ENCODE data around the gene CCDC51. TPM values are rescaled to one million over a fixed set of nuclear protein-coding genes. Genes with fewer than 3 reads are reported as not detected.
"Not testable (repeated sequence)": the region's sequence is repeated elsewhere in the genome, so short reads cannot be mapped to it uniquely, and the experiment has no call there.

CCDC51 gene
- total and polyA plus RNA-seq, 4 donors: 6.4 to 12.7 (median 8.1) TPM

DNA sequence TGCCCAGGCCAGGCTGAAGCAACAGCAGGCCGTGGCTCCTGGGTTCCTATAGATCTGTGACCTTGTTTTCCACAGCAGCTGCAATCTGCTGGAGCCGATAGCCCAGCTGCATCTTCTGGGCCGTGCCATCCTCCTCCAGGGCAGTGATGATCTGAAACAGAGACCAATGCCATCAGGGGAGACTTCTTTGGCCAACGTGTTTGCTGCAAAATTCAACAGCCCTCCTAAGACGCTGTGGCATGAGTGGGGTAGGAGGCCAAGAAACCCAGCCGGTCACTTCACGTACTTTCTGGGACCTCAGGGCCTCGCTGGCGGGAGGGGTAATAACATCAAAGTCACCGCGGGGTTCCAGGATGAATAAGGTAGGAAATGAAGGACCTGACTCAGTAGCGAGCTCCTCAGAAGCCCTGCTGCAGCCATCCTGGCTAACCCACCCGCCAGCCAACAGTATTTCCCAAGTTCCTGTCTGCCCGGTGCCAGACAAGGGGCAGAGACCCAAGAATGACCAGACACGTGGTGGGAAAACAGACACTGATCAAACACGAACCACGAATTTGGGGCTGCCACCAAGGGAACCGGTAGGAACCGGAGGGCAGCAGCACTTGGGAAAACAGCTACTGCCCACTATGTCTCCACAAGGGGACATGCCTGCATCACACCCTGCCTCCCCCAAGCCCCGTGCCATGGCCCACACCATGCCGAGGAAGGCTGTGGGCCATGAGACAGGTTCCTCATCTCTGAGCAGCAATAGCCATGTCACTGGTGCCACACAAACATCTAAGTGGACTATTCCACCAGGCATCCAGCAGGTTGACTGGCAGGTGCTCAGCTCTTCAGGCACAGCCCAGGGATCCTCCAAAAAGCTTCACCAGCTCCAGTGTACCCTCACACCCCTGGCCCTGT is 35.2 kb downstream of the CCDC51 start:
- ATAC-seq (ENCODE audit: low FRiP score) (no peak), DNase-seq (peak; percentile 57 to 76)
- intact Hi-C loops (cut with DNase I): no loop called here
- H3K36me3 ChIP-seq (ENCODE audit: control insufficient read depth in 1 of 2, insufficient read depth in 2 of 2, low read length in 1 of 2): peaks cover 0 to 2% of the 10 kb centered on the region in 2 donors
- no peak overlapping the region for H3K4me3 ChIP-seq (ENCODE audit: low read length in 2 of 2)
- WGBS, 2 donors: 34 to 35% methylated on average over 21 of the region's 21 CpGs
- peaks cover 0 to 4% of the 10 kb centered on the region in 2 donors for H3K4me1 ChIP-seq (ENCODE audit: control insufficient read depth in 1 of 2, insufficient read depth in 2 of 2, low read length in 2 of 2)
- H3K27ac ChIP-seq (ENCODE audit: low read depth in 1 of 2, low read length in 2 of 2): peak overlapping the region; percentile 31 to 61
- H3K27me3 ChIP-seq (ENCODE audit: control insufficient read depth in 1 of 2, insufficient read depth in 2 of 2, low read length in 1 of 2): no peaks in the 10 kb centered on the region
- no peaks in the 10 kb centered on the region for H3K9me3 ChIP-seq (ENCODE audit: control insufficient read depth, low read length)

DNA sequence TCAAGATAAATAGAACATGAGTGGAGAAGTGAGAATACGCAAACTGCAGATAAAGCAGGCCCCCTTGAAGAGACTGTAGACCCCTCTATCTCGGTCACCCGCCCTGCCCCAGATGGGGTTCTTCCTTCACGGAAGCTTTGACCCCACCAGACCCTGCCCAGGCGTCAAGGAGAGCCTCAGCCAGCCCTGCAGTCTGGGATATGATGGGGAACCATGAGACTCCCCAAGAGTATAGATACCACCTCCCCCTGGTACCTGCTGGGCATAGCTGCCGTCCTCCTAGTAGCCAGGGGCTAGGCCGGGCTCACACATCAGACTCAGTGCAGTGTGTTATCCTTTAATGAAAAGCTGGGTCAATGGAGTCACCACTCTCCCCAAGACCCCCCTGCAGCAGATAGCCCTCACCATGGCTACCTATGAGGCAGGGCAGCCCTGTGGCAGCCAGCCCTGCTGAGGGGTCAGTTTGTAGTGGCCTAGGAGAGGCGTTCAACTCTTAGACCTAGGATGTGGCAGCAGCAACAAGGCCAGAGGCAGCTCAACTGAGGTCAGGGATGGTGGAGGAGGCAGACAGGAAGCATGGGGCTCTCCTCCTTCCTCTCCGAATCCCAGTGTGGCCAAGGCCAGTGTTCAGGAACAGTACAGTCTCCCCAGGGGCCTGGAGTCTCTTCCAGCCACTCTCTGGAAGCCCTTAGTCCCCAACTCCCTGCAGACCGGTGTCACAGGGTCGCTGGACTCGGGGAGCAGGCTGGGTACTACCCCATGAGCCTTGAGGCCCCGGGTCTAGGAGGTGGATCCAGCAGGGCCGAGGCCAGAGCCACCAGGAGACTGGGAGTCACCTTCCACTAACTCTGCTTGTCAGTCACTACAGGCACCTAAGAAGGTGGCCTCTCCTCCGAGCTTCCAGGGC is 36.1 kb downstream of the CCDC51 start:
- H3K36me3 ChIP-seq (ENCODE audit: control insufficient read depth in 1 of 2, insufficient read depth in 2 of 2, low read length in 1 of 2): no peaks in the 10 kb centered on the region
- ATAC-seq (ENCODE audit: low FRiP score): no peak
- no peak overlapping the region for H3K4me3 ChIP-seq (ENCODE audit: low read length in 2 of 2)
- no peaks in the 10 kb centered on the region for H3K9me3 ChIP-seq (ENCODE audit: control insufficient read depth, low read length)
- H3K4me1 ChIP-seq (ENCODE audit: control insufficient read depth in 1 of 2, insufficient read depth in 2 of 2, low read length in 2 of 2): peaks cover 0 to 4% of the 10 kb centered on the region in 2 donors
- no peaks in the 10 kb centered on the region for H3K27me3 ChIP-seq (ENCODE audit: control insufficient read depth in 1 of 2, insufficient read depth in 2 of 2, low read length in 1 of 2)
- intact Hi-C loops (cut with DNase I): no loop called here
- peak overlapping the region; percentile 31 to 61 for H3K27ac ChIP-seq (ENCODE audit: low read depth in 1 of 2, low read length in 2 of 2)
- WGBS, 2 donors: 91 to 95% methylated on average over 15 of the region's 15 CpGs
- DNase-seq: peak; percentile 50 to 73

DNA sequence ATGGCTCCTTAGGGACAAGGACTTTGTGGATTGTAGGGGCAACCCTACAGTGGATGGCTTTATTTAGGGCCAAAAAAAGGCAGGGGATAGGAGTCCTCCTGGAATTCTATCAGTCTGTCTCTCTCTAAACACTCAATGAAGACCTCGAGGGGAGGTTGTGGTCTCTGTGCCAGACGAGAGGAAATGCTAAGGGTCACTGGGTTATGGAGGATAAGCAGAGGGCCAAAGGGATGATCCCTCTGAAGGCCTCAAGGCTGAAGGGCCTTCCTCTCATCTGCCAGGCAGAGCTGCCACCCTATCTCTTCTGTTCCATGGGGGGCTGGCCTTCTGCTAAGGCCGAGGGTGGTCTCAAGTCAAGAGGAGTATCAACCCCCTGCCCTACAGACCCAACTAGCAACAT is 37.0 kb downstream of the CCDC51 start:
- DNase-seq (no peak), ATAC-seq (ENCODE audit: low FRiP score) (no peak)
- H3K27ac ChIP-seq (ENCODE audit: low read depth in 1 of 2, low read length in 2 of 2): peak overlapping the region; percentile 31 to 61
- H3K27me3 ChIP-seq (ENCODE audit: control insufficient read depth in 1 of 2, insufficient read depth in 2 of 2, low read length in 1 of 2): no peaks in the 10 kb centered on the region
- no peak overlapping the region for H3K4me3 ChIP-seq (ENCODE audit: low read length in 2 of 2)
- no peaks in the 10 kb centered on the region for H3K36me3 ChIP-seq (ENCODE audit: control insufficient read depth in 1 of 2, insufficient read depth in 2 of 2, low read length in 1 of 2)
- WGBS, 2 donors: 62 to 80% methylated on average over 3 of the region's 3 CpGs
- no peaks in the 10 kb centered on the region for H3K9me3 ChIP-seq (ENCODE audit: control insufficient read depth, low read length)
- peaks cover 0 to 4% of the 10 kb centered on the region in 2 donors for H3K4me1 ChIP-seq (ENCODE audit: control insufficient read depth in 1 of 2, insufficient read depth in 2 of 2, low read length in 2 of 2)
- intact Hi-C loops (cut with DNase I): no loop called here

DNA sequence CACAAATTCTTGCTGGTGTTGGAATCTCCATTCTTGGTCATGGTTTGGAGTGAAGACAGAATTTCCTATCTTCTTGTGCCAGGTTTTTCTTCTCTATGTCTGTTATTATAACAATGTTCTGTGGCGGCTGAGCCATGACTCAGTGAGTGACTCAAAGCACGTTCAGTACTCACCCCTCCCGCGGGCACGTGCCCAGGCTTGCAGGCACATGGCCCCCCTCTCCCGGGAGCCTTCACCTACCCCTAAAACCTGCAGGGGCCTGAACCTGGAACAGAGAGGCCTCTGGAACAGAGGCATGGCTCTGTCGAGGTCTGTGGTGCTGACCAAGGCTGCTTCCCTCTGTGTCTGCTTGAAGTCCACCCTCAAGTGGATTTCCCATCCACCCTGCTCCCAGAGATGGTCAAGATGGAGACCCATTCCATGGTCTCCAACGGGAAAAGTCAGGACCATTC is 37.6 kb downstream of the CCDC51 start:
- Histone ChIP-seq H3K36me3 (ENCODE audit: control insufficient read depth in 1 of 2, insufficient read depth in 2 of 2, low read length in 1 of 2) (no peaks in the 10 kb centered on the region), H3K4me3 (ENCODE audit: low read length in 2 of 2) (no peak overlapping the region), H3K27me3 (ENCODE audit: control insufficient read depth in 1 of 2, insufficient read depth in 2 of 2, low read length in 1 of 2) (no peaks in the 10 kb centered on the region), H3K4me1 (ENCODE audit: control insufficient read depth in 1 of 2, insufficient read depth in 2 of 2, low read length in 2 of 2) (peaks cover 0 to 4% of the 10 kb centered on the region in 2 donors), H3K27ac (ENCODE audit: low read depth in 1 of 2, low read length in 2 of 2) (peak overlapping the region; percentile 31 to 61), H3K9me3 (ENCODE audit: control insufficient read depth, low read length) (no peaks in the 10 kb centered on the region)
- intact Hi-C loops (cut with DNase I): no loop called here
- WGBS, 2 donors: 2 to 5% methylated on average over 8 of the region's 8 CpGs
- DNase-seq (peak; percentile 92 to 97), ATAC-seq (ENCODE audit: low FRiP score) (peak; percentile 90)

DNA sequence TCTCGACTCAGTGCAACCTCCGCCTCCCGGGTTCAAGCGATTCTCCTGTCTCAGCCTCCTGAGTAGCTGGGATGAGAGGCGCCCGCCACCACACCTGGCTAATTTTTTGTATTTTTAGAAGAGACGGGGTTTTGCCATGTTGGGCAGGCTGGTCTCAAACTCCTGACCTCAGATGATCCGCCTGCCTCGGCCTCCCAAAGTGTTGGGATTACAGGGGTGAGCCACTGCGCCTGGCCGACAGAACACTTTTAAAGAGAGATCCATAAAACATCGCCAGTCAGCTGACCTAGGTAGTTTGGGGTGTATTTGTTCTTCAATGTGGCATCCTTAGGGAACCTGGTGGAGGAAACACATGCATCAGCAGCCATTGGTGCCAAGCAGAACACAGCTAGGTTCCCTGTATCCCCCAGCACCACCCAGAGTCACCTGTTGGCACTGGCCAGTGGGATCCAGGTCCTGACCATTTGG is 38.5 kb downstream of the CCDC51 start:
- WGBS, 2 donors: 83 to 86% methylated on average over 12 of the region's 12 CpGs
- not testable (repeated sequence) for H3K27me3 ChIP-seq (ENCODE audit: control insufficient read depth in 1 of 2, insufficient read depth in 2 of 2, low read length in 1 of 2); H3K36me3 ChIP-seq (ENCODE audit: control insufficient read depth in 1 of 2, insufficient read depth in 2 of 2, low read length in 1 of 2); H3K4me3 ChIP-seq (ENCODE audit: low read length in 2 of 2); ATAC-seq (ENCODE audit: low FRiP score); H3K4me1 ChIP-seq (ENCODE audit: control insufficient read depth in 1 of 2, insufficient read depth in 2 of 2, low read length in 2 of 2); H3K9me3 ChIP-seq (ENCODE audit: control insufficient read depth, low read length)
- H3K27ac ChIP-seq (ENCODE audit: low read depth in 1 of 2, low read length in 2 of 2): peak overlapping the region; percentile 21 to 79
- peak in 1 of 2 donors; percentile 29 for DNase-seq
- intact Hi-C loops (cut with DNase I): loop anchor here (1.0 to 2.0 kb wide), 2 partner anchors 35 kb away; no protein-coding TSS in a partner anchor

DNA sequence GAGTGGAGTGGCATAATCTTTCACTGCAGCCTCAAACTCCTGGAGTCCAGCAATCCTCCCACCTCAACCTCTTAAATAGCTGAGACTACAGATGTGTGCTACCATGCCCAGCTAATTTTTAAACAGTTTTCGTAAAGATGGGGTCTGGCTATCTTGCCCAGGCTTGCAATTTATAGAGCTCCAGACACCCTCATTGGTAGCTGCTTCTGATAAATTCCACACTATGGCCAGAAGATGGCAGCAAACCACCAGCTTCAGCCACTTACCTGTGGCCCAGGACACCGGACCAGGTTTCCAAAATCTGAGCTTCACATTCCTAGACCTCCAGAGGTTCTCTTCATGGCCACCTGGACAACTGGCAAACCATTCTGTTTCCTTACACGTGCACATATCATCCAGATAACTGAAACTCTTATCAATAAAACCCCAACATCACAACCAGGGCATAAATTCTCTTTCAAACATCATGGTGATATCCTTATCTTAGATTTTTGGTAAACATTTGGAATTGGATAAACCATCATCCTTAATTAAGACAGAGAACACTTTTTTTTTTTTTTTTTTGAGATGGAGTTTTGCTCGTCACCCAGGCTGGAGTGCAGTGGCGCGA is 39.0 kb downstream of the CCDC51 start:
- intact Hi-C loops (cut with DNase I): loop anchor here (1.0 to 2.0 kb wide), 2 partner anchors 35 to 36 kb away; no protein-coding TSS in a partner anchor
- no peak overlapping the region for H3K4me3 ChIP-seq (ENCODE audit: low read length in 2 of 2)
- H3K36me3 ChIP-seq (ENCODE audit: control insufficient read depth in 1 of 2, insufficient read depth in 2 of 2, low read length in 1 of 2): no peaks in the 10 kb centered on the region
- no peaks in the 10 kb centered on the region for H3K27me3 ChIP-seq (ENCODE audit: control insufficient read depth in 1 of 2, insufficient read depth in 2 of 2, low read length in 1 of 2)
- ATAC-seq (ENCODE audit: low FRiP score) (peak; percentile 66), DNase-seq (peak; percentile 49 to 76)
- 47 to 48% methylated on average over 6 of the region's 6 CpGs for WGBS, 2 donors
- no peaks in the 10 kb centered on the region for H3K9me3 ChIP-seq (ENCODE audit: control insufficient read depth, low read length)
- H3K27ac ChIP-seq (ENCODE audit: low read depth in 1 of 2, low read length in 2 of 2): no peak overlapping the region
- peaks cover 0 to 4% of the 10 kb centered on the region in 2 donors for H3K4me1 ChIP-seq (ENCODE audit: control insufficient read depth in 1 of 2, insufficient read depth in 2 of 2, low read length in 2 of 2)

DNA sequence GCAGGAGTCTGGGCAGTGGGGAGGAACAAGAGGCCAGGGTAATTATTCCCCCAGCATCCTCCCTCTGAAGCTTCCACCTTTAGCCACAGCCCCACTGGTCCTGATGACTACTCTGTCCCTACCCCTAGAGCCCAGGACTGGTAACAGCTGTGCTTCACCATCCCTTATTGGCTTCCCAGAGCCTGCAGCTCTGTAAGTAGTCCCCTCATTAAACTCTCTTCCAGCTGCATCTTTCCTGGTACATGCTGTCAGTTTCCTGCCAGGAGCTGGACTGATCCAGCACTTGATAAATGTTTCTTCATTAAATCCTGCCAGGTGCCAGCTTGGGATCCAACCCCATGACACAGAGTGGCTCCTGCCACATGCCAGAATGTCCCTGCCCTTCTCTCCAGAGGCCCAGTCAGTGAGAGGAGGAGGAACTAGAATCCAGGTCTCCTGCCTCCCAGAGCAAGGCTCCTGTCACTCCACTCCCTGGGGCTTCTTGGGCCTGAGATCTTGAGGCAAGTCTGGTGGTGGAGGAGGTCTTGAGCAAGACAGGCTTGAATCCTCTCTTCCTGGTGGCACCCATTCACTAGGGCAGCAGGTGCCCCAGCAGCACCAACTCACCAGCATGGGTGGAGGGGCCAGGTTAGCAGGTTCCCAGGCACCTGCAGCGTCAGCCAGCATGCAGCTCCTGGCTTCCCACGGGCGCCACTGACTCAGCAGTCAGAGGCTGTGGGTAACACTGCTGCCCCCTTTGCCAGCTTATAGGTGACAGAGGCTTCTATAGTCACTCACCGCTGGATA is 40.3 kb downstream of the CCDC51 start:
- Histone ChIP-seq H3K36me3 (ENCODE audit: control insufficient read depth in 1 of 2, insufficient read depth in 2 of 2, low read length in 1 of 2) (no peaks in the 10 kb centered on the region), H3K27me3 (ENCODE audit: control insufficient read depth in 1 of 2, insufficient read depth in 2 of 2, low read length in 1 of 2) (no peaks in the 10 kb centered on the region), H3K4me3 (ENCODE audit: low read length in 2 of 2) (no peak overlapping the region), H3K4me1 (ENCODE audit: control insufficient read depth in 1 of 2, insufficient read depth in 2 of 2, low read length in 2 of 2) (peaks cover 0 to 4% of the 10 kb centered on the region in 2 donors), H3K9me3 (ENCODE audit: control insufficient read depth, low read length) (no peaks in the 10 kb centered on the region), H3K27ac (ENCODE audit: low read depth in 1 of 2, low read length in 2 of 2) (no peak overlapping the region)
- ATAC-seq (ENCODE audit: low FRiP score) (no peak), DNase-seq (peak in 1 of 2 donors; percentile 67)
- intact Hi-C loops (cut with DNase I): loop anchor here in 1 of 2 donors (2.0 kb wide), 1 partner anchor 37 kb away; no protein-coding TSS in a partner anchor
- WGBS, 2 donors: 65 to 73% methylated on average over 4 of the region's 4 CpGs
